GM19035 (cell line): Measurements from ENCODE around the gene IL22RA2.

ENCODE experiments used
- ATAC-seq: cut with Tn5 transposase; IDR thresholded peaks from one replicate; pipeline ENCODE4 v1.9.1; 2021; ENCODE audit not compliant: unreplicated experiment

IL22RA2 gene

DNA sequence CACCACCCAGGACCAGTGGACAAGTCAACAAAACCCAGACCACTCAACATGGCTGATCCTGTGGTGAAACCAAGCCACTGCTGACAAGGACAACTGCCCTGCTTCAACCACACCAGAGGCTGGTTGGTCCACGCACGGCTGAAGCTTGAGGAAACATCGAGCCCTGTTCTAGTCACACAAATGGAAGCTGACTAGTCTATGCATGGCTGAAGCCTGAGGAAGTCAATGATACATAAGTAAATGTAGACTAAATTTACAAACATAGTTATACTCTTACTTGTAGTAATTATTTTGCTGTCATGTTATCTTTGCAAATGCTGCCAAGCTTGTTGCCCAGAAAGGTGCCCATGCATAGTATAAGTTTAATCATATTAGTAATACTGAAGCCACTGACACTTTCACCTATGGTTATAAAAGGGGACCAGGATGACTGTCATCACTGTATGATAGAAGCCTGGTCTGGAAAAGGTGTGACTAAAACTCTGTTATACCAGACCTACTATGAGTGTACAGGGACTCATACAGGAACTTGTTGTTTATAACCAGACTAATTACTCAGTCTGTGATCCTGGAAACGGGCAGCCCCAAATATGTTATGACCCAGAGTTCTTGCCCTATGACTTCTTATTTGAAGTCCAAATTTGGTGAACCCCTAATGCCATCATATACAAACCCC, 5.6 kb downstream of the IL22RA2 start:
- ATAC-seq = no peak

- no peak for ATAC-seq
Measured at GRCh38 chr6:137166247-137167098, 7.0 kb downstream of the IL22RA2 start.

DNA sequence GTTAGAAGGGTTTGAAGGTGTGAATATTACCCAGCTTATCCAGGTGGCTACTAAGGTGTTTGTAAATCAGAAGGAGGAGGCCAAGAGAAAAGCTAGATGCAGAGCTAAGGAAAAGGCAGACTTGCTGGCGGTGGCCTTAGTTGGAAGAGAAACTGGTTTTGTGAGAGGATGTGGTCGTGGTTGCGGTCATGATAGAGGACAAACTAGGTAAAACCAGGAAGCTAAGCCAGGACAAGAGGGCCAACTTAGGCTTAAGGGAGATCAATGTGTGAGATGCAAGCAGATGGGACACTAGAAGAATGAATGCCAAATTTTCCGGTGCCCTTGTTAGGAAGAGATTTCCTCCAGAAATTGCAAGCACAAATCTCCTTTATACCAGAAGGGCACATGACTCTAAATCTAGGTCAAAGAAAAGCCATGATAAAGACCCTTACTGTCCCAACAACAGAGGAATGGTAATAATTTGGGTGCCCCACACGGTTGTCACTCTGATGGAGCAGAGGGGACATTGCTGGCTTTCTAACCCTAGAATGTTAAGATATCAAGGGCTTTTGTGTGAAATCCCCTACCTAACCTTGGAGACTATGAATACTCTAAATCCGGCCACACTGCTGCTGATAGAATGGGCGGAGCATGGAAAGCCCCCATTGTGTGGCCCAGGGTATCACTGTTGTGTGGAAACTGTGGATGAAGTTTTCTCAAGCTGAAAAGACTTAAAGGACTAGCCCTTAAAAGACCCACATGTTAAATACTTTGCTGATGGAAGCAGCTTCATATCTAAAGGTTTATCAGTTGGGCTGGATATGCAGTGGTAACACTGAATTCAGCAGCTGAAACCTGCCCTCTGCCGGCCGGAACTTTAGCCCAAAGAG, 7.8 kb downstream of the IL22RA2 start:
- peak; percentile 65 for ATAC-seq

DNA sequence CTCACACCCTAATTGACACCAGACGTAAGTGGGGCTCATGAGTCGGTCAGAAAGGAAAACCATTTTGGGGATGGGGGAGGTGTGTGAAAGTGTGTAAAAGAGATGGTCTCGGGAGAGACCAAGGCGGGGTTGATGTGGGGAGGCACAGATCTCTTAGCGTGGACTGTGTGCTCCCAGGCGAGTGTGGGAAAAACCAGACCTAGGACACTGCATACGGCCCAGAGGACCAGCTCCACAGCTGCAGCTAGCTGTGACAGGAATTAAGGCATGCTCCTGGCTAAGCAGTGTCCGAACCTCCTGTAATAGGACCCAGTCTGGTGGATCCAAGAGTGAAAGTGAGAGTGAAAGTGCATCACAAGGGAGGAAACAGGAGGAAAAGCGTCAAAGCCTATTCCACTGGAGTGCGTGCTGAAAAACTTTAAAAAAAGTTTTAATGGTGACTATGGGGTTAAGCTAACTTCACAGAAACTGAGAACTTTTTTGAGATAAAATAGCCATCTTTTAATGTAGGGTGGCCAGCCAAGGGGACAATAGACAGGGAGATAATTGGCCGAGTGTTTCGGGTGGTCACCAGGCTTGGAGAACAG, 9.6 kb downstream of the IL22RA2 start:
- ATAC-seq = no peak

- no peak for ATAC-seq
Measured at GRCh38 chr6:137162692-137163306, 10.6 kb downstream of the IL22RA2 start.

DNA sequence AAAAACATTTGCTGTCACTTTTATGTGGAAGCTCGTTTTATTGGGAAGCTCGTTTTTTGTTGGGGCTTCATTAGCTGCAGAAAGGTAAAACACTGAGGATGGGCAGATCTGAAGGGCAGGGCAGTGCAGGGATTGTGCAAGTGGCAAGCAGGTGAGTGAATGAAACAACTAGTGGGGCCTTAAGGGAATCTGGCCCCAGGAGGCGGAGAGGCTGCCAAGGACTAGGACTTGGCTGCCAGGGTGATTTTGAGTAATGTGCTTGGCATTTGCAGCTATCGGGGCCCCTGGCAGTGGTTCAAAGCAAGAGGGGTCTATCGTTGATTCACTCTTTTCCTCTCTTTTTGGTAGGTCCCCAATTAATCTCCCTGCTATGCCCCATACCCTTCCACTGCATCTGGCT, 11.5 kb downstream of the IL22RA2 start:
- ATAC-seq = no peak

DNA sequence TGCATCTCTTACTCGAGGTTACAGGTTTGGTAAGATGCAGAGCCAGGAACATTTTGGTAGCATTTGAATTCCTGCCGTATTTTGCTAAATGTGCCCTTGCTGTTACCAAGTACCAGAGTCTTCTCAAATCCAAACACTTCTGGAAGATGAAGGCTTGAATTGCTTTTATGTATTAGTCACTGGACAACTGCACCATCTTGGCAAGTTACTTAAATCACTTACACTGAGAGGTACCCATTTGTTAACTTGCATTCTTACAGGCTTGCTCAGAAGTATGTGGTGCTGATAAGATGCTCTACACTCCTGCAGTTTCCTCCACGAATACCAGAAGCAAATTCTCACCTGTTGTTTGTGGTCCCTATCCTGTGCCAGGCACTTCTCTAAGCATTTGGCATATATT, 12.7 kb downstream of the IL22RA2 start:
- ATAC-seq = no peak

GRCh38 chr6:137159912-137160311, 13.5 kb downstream of the IL22RA2 start:
- ATAC-seq = no peak

GRCh38 chr6:137157601-137158000, 15.8 kb downstream of the IL22RA2 start:
- no peak for ATAC-seq

GRCh38 chr6:137156650-137157049, 16.8 kb downstream of the IL22RA2 start:
- no peak for ATAC-seq

GRCh38 chr6:137155830-137156229, 17.6 kb downstream of the IL22RA2 start:
- no peak for ATAC-seq

- no peak for ATAC-seq
Measured at GRCh38 chr6:137150072-137150471, 23.4 kb downstream of the IL22RA2 start.

- no peak for ATAC-seq
Measured at GRCh38 chr6:137149035-137149393, 24.4 kb downstream of the IL22RA2 start.

- ATAC-seq = no peak
Measured at GRCh38 chr6:137148306-137149034, 25.0 kb downstream of the IL22RA2 start.

- ATAC-seq = no peak
Measured at GRCh38 chr6:137147195-137147594, 26.2 kb downstream of the IL22RA2 start.

DNA sequence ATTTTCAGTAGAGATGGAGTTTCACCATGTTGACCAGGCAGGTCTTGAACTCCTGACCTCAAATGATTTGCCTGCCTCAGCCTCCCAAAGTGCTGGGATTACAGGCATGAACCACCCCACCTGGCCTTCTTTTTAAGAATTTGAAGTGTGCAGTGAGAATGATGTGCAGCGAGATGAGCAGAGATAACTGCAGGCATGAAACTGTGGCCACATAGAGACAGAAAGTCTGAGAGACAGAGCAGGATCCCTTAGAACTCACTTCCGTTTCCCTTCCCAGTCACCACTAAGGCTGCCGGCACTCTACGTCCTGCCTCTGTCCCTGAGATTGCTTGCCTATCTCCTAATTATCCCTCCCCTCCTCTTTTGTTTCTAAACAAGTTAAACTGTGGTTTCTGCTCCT, 27.2 kb downstream of the IL22RA2 start:
- ATAC-seq = no peak

GRCh38 chr6:137145421-137145820, 28.0 kb downstream of the IL22RA2 start:
- no peak for ATAC-seq

DNA sequence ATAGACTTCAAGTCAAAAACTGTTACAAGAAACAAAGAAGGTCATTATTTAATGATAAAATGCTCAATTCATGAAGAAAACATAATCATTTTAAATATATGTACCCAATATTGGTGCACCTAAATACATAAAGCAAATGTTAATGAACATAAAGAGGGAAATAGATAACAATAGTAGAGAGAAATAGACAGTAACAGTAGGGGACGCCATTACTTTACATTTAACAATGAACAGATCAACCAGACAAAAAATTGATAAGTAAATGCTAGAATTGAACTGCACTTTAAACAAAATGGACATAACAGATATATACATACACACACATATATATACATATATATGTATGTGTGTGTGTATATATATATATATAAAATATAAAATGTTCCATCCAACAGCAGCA, 37.4 kb downstream of the IL22RA2 start:
- no peak for ATAC-seq

- no peak for ATAC-seq
Measured at GRCh38 chr6:137134483-137134882, 39.0 kb downstream of the IL22RA2 start.

DNA sequence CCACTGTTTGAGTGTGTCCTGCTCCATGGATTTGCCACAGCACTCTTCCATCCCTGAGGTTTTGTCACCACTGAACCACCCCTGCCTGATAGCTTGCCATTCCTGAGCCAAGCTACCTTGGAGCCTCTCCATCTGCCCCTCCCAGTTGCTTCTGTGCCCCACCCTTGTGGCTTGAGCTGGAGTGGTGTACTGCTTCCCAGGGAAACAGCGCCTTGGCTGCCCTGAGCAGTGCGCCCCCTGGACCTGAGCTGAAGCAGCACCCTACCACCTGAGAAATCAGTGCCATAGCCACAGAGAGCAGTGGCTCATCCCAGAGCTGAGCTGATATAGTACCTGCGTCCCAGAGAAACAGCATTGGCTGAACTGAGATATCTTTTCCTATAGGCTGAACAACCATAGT, 40.3 kb downstream of the IL22RA2 start:
- ATAC-seq = no peak
